Dendritic cell treated with granulocyte-macrophage colony-stimulating factor and Interleukin-4, amounts not matched to agents 40 ng/mL and 50 ng/mL, for 4 days (primary cell): ENCODE data around the gene UPF1.

ENCODE experiments used
- H3K27ac Mint-ChIP-seq: one replicate; pipeline ENCODE4 v1.8.0; 2022; ENCODE audit warnings: mild to moderate bottlenecking, mixed read lengths
- H3K27me3 Mint-ChIP-seq: one replicate; pipeline ENCODE4 v1.8.0; 2022; ENCODE audit warnings: mild to moderate bottlenecking, mixed read lengths
- H3K36me3 Mint-ChIP-seq: one replicate; pipeline ENCODE4 v1.8.0; 2022; ENCODE audit warnings: low read depth, mixed read lengths
- H3K4me1 Mint-ChIP-seq: one replicate; pipeline ENCODE4 v1.8.0; 2022; ENCODE audit warnings: low read depth, mixed read lengths
- H3K4me3 Mint-ChIP-seq: one replicate; pipeline ENCODE4 v1.8.0; 2022; ENCODE audit warnings: mild to moderate bottlenecking, moderate library complexity, mixed read lengths
- H3K9me3 Mint-ChIP-seq: one replicate; pipeline ENCODE4 v1.8.0; 2022; ENCODE audit warnings: mixed read lengths
- intact Hi-C: fragments of 100-400 bp; cut with micrococcal nuclease; formaldehyde crosslinking; loops from one replicate; pipeline ENCODE4 v1.15.0; 2022

UPF1 gene

DNA sequence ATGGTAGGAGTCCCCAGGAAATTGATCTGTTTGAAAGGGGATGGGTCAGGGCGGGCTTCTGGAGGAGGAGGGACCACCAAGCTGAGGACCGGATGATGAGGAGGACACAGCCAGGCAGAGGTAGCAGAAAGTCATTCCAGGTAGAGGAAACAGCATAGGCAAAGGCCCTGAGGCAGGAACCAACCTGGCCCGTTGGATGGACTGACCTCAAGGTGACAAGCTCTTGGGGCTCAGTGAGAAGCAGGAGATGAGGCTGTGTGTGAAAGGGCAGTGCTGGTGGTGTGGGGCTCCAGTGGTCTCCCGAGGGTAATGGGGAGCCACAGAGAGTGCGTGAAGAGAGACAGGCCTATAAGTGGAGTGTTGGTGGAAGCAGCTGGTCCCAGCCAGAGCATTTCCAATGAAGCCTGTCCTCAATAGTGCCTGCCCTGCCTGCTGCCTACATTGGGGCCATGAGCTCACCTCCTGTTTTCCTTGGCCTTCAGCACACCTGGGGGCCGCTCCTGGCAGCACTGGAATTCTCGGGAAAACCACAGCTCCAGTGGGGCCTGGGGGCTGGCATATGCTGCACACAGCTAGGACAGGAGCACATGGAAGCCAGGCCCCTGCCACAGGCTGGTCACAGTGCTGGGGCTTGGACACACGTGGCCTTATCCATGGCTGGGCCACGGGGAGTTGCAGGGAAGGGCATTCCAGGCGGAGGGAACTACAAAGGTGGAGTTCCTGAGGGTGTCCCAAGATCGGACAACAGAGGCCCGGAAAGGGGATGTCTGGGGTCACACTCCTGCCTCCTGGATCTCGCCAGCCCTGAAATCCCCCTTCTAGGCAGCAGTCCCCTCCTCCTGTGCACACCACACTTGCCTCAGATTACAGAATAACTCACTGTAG lies 38.4 kb upstream of the UPF1 start:
- H3K27me3 Mint-ChIP-seq, result peaks cover 77% of the 10 kb centered on the region
- no peak overlapping the region for H3K4me3 Mint-ChIP-seq
- no peaks in the 10 kb centered on the region for H3K36me3 Mint-ChIP-seq
- intact Hi-C loops, result no loop called here
- H3K9me3 Mint-ChIP-seq, result no peaks in the 10 kb centered on the region
- peaks cover 28% of the 10 kb centered on the region for H3K4me1 Mint-ChIP-seq
- no peak overlapping the region for H3K27ac Mint-ChIP-seq

GRCh38 chr19:18794029-18794313 lies 37.8 kb upstream of the UPF1 start:
- Mint-ChIP-seq H3K27ac (no peak overlapping the region), H3K36me3 (no peaks in the 10 kb centered on the region), H3K9me3 (no peaks in the 10 kb centered on the region), H3K4me3 (no peak overlapping the region), H3K4me1 (peaks cover 24% of the 10 kb centered on the region), H3K27me3 (peaks cover 71% of the 10 kb centered on the region)
- intact Hi-C loops, result no loop called here

GRCh38 chr19:18794692-18795091 lies 37.1 kb upstream of the UPF1 start:
- intact Hi-C loops, result no loop called here
- H3K36me3 Mint-ChIP-seq, result no peaks in the 10 kb centered on the region
- H3K27ac Mint-ChIP-seq, result no peak overlapping the region
- no peaks in the 10 kb centered on the region for H3K9me3 Mint-ChIP-seq
- peaks cover 64% of the 10 kb centered on the region for H3K27me3 Mint-ChIP-seq
- H3K4me3 Mint-ChIP-seq, result no peak overlapping the region
- peaks cover 17% of the 10 kb centered on the region for H3K4me1 Mint-ChIP-seq

DNA sequence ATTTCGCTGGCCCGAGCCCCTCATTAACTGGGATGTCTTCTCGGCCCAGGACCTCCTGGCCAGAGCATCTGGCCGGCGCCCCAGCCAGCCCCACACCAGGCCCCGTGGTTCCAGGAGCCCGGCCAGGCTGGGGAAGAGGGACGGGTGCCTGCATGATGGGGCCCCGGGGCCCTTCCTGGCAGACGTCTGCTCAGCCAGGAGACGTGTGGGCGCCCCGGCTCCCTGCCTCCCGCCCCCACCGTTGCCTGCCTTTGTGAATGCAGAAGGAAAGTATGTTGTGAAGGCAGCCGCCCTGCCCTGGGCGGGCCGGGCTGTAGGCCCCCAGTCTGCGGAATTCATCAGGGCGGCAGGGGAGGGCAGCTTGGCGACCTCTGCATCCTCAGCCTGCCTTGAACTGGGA lies 36.2 kb upstream of the UPF1 start:
- intact Hi-C loops, result no loop called here
- no peaks in the 10 kb centered on the region for H3K36me3 Mint-ChIP-seq
- no peak overlapping the region for H3K27ac Mint-ChIP-seq
- no peak overlapping the region for H3K4me3 Mint-ChIP-seq
- peaks cover 8% of the 10 kb centered on the region for H3K4me1 Mint-ChIP-seq
- H3K9me3 Mint-ChIP-seq, result no peaks in the 10 kb centered on the region
- H3K27me3 Mint-ChIP-seq, result peaks cover 57% of the 10 kb centered on the region

DNA sequence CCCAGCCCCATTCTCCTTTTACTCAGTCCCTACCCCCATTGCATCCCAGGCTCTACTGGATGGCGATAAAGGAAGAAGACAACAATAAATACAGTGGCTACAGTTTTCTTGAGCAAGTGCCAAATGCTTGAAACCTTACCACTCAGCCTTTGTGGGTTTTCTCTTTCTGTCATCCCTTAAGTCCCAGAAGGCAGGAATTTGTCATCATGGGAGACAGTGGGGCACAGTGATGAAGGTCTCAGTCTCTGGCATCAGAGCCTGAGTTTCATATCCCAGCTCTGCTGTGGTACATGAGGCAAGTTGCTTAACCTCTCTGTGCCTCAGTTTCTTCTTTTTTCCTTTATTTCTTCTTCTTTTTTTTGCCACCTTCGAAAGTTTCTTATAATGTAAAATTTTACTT lies 35.5 kb upstream of the UPF1 start:
- H3K27ac Mint-ChIP-seq, result no peak overlapping the region
- intact Hi-C loops, result no loop called here
- H3K9me3 Mint-ChIP-seq, result no peaks in the 10 kb centered on the region
- no peak overlapping the region for H3K4me3 Mint-ChIP-seq
- no peaks in the 10 kb centered on the region for H3K36me3 Mint-ChIP-seq
- H3K27me3 Mint-ChIP-seq, result peaks cover 55% of the 10 kb centered on the region
- peaks cover 1% of the 10 kb centered on the region for H3K4me1 Mint-ChIP-seq

DNA sequence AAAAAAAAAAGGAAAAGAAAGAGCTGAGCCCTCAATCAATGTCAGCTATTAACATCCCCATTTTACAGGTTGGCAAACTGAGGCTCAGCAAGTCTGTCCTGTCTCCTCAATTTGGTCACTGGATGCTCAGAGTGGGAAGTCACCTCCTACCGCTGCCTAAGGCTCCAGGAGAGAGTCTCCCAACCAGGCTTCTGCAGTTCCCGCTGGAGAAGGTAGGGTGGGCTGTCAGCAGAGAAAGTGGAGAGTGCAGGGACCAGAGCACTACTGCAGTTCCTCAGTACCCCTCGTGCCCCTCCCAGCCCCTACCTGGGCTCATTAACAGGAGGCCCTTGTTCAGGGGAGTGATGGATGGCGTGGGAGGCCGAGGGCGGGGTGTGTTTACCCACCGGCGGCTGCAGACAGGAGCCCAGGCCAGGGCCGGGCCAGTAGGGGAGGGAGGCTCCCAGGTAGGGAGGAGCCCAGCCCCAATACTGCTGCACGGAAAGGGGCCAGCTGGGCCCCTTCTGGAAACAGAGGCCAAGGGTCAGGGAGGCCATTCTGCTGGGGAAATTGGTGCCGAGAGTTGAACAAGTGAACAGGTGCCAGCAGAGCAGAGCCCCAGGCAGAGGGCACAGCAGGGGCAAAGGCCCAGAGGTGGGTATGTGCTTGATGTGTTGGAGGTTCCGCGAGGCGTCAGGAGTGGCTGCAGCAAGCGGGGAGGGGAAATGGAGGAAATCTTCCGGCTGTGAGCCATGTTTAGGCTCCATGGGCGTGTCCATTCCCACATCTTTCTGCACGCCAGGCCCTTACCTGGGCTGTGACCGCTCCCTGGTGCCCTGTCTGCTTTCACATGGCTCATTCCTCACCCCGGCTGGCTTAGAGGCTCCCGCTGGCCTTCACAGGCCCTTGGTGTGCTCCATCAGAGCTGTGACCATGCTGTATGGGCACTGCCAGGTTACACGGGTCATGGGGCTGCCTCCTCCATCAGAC lies 33.1 kb upstream of the UPF1 start:
- no peaks in the 10 kb centered on the region for H3K9me3 Mint-ChIP-seq
- H3K27ac Mint-ChIP-seq, result no peak overlapping the region
- H3K36me3 Mint-ChIP-seq, result no peaks in the 10 kb centered on the region
- intact Hi-C loops, result no loop called here
- H3K4me3 Mint-ChIP-seq, result no peak overlapping the region
- no peaks in the 10 kb centered on the region for H3K4me1 Mint-ChIP-seq
- peaks cover 47% of the 10 kb centered on the region for H3K27me3 Mint-ChIP-seq

DNA sequence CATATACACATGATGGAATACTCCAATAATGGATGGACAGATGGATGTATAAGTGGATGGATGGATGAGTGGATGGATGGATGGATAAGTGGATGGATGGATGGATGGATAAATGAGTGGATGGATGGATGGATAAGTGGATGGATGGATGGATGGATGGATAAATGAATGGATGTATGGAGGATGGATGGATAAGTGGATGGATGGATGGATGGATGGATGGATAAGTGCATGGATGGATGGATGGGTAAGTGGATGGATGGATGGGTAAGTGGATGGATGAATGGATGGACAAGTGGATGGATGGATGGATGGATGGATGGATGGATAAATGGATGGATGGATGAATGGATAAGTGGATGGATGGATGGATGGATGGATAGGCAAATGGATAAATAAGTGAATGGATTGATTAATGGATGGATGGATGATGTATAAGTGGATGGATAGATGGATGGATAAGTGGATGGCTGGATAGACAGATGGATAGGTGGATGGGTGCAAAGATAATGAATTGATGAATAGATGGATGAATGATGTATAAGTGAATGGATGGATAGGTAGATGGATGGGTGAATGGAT lies 32.3 kb upstream of the UPF1 start:
- Mint-ChIP-seq H3K36me3 (no peaks in the 10 kb centered on the region), H3K4me3 (no peak overlapping the region), H3K4me1 (no peaks in the 10 kb centered on the region), H3K27me3 (peaks cover 43% of the 10 kb centered on the region), H3K9me3 (no peaks in the 10 kb centered on the region), H3K27ac (no peak overlapping the region)
- intact Hi-C loops, result no loop called here

- Mint-ChIP-seq H3K36me3 (no peaks in the 10 kb centered on the region), H3K27ac (no peak overlapping the region), H3K27me3 (peaks cover 38% of the 10 kb centered on the region), H3K9me3 (no peaks in the 10 kb centered on the region), H3K4me3 (no peak overlapping the region), H3K4me1 (no peaks in the 10 kb centered on the region)
- intact Hi-C loops, result no loop called here
Measured at GRCh38 chr19:18800079-18800478, 31.7 kb upstream of the UPF1 start.

DNA sequence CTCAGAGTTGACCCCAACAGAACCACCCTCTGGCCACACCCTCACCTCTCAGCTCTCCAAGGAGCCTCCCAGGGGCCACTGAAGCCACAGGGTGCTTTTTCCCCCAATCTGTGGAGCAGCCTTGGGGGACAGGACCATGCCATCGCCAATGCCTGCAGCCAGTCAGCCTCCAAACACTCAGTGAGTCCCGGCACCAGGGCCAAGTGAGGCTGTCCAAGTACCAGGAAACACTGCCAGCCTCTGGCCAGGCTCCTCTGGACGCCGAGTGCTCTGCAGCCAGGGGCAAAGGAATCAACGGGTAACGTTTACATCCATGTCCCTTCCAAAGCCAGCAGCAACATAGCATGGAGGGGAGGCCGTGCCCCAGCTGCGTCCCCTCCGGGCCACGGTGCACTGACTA lies 31.1 kb upstream of the UPF1 start:
- Mint-ChIP-seq H3K27ac (no peak overlapping the region), H3K36me3 (no peaks in the 10 kb centered on the region), H3K4me1 (no peaks in the 10 kb centered on the region), H3K4me3 (no peak overlapping the region), H3K9me3 (no peaks in the 10 kb centered on the region), H3K27me3 (peaks cover 32% of the 10 kb centered on the region)
- intact Hi-C loops, result no loop called here

- intact Hi-C loops, result no loop called here
- no peak overlapping the region for H3K4me3 Mint-ChIP-seq
- no peaks in the 10 kb centered on the region for H3K4me1 Mint-ChIP-seq
- no peaks in the 10 kb centered on the region for H3K9me3 Mint-ChIP-seq
- no peak overlapping the region for H3K27ac Mint-ChIP-seq
- H3K27me3 Mint-ChIP-seq, result peaks cover 22% of the 10 kb centered on the region
- H3K36me3 Mint-ChIP-seq, result no peaks in the 10 kb centered on the region
Measured at GRCh38 chr19:18802354-18802753, 29.4 kb upstream of the UPF1 start.

- Mint-ChIP-seq H3K4me1 (no peaks in the 10 kb centered on the region), H3K9me3 (no peaks in the 10 kb centered on the region), H3K27ac (no peak overlapping the region), H3K27me3 (peaks cover 30% of the 10 kb centered on the region), H3K4me3 (no peak overlapping the region), H3K36me3 (no peaks in the 10 kb centered on the region)
- intact Hi-C loops, result no loop called here
Measured at GRCh38 chr19:18803550-18804138, 28.1 kb upstream of the UPF1 start.

GRCh38 chr19:18804139-18804601 lies 27.6 kb upstream of the UPF1 start:
- Mint-ChIP-seq H3K4me3 (no peak overlapping the region), H3K36me3 (no peaks in the 10 kb centered on the region), H3K27me3 (peaks cover 33% of the 10 kb centered on the region), H3K4me1 (peaks cover 5% of the 10 kb centered on the region), H3K27ac (no peak overlapping the region), H3K9me3 (no peaks in the 10 kb centered on the region)
- intact Hi-C loops, result no loop called here

- intact Hi-C loops, result no loop called here
- no peak overlapping the region for H3K27ac Mint-ChIP-seq
Measured at GRCh38 chr19:18804643-18805042, 27.1 kb upstream of the UPF1 start.

More at GRCh38 chr19:18804643-18805042, 27.1 kb upstream of the UPF1 start:
- H3K27me3 Mint-ChIP-seq, result peaks cover 33% of the 10 kb centered on the region
- no peak overlapping the region for H3K4me3 Mint-ChIP-seq
- H3K36me3 Mint-ChIP-seq, result no peaks in the 10 kb centered on the region
- H3K4me1 Mint-ChIP-seq, result peaks cover 9% of the 10 kb centered on the region
- H3K9me3 Mint-ChIP-seq, result no peaks in the 10 kb centered on the region
